Activated naive CD4-positive, alpha-beta T cell (primary cell): ENCODE results near the gene DCT.

Experiments
- DNase-seq, 4 experiments: peaks; one replicate each; lab custom pipeline; 2025; lab: John Stamatoyannopoulos, UW

DCT gene

DNA sequence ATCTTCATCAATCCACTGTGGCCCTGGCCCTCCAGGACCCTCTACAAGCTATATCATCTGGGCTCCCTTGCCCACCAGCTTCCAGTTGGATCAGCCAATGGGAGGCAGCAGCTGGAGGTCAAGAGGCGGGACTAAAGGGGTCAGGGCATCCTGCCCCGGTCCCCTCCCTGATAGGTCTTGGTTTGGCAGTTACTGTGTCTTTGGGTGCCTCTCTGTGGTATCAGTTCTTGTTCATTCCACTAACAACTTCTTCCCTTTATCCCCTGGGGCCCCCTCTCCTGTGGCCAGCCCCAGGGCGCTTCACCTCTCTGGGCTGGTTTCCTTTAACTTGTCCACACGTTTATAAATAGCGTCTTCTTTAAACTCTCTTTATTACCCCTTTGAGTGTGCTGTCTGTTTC lies 83.6 kb downstream of the DCT start:
- DNase-seq, result no peak

GRCh38 chr13:94394723-94395122 lies 84.8 kb downstream of the DCT start:
- DNase-seq, result no peak

GRCh38 chr13:94390881-94391280 lies 88.6 kb downstream of the DCT start:
- no peak for DNase-seq

- DNase-seq, result no peak
Measured at GRCh38 chr13:94389604-94390351, 89.7 kb downstream of the DCT start.

DNA sequence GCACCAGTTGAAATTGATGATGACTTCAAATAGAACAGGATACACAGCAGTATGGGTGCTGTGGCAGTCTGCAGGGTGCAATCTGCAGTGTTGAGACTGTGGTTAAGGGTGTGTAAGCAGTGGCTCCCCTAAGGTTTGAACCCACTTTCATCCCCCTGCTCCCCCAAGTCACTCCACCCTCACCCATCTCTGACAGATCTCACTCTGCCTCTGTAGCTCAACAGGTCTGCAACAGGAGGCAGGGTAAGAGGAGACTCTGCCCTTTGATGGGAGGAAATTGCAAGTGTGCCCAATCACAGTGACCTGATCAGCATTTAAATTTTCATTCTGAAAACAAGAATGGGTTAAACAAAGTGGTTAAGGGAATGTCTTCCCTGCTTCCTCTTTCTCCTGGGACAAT lies 92.4 kb downstream of the DCT start:
- no peak for DNase-seq
